Measurements from ENCODE around the gene TMEM253.

The TMEM253 gene

DNA sequence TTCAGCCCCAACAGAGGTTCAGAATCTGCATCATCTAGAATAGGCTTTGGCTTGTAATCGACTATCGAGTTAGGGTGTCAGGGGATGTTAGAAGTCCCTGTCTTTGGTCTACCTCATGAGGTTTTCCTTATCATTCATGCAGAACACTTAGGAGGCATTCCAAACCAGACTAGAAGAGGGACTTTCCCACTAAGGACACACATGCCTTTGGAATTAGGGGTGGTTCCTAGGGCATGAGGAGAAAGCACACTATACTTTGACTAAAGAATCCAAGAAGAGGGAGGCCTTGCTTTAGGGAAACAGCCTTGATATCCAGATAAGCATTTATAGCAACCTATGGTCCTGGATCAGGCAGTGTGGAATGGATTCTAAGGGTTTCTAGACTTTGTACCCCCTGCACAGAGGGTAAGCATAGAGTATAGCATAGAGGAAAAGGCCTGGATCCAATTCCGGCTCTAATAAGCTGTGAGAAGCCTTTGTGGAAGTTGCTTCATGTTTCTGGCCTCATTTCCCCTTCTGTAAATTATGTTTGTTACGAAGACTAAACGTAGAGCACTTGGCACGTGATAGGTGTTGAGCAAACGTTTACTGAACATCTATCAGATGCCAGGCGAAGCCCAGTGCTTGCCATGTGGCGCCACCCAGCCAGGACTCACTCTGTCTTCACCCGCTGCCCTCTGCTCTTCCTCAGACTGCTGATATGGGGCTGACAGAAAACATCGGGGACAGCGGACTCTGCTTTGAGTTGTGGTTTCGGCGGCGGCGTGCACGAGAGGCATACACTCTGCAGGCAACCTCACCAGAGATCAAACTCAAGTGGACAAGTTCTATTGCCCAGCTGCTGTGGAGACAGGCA, 15.6 kb upstream of the TMEM253 start:
- H3K4me3 ChIP-seq (ENCODE audit: low read depth, low read length): no peak overlapping the region
- TF ChIP-seq, protein P1, sequence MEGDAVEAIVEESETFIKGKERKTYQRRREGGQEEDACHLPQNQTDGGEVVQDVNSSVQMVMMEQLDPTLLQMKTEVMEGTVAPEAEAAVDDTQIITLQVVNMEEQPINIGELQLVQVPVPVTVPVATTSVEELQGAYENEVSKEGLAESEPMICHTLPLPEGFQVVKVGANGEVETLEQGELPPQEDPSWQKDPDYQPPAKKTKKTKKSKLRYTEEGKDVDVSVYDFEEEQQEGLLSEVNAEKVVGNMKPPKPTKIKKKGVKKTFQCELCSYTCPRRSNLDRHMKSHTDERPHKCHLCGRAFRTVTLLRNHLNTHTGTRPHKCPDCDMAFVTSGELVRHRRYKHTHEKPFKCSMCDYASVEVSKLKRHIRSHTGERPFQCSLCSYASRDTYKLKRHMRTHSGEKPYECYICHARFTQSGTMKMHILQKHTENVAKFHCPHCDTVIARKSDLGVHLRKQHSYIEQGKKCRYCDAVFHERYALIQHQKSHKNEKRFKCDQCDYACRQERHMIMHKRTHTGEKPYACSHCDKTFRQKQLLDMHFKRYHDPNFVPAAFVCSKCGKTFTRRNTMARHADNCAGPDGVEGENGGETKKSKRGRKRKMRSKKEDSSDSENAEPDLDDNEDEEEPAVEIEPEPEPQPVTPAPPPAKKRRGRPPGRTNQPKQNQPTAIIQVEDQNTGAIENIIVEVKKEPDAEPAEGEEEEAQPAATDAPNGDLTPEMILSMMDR (IDR thresholded peaks at IDR 0.05; ENCODE audit: low read depth, low read length, missing control alignments): no peak
- no peak for DNase-seq (ENCODE audit: low read depth)

DNA sequence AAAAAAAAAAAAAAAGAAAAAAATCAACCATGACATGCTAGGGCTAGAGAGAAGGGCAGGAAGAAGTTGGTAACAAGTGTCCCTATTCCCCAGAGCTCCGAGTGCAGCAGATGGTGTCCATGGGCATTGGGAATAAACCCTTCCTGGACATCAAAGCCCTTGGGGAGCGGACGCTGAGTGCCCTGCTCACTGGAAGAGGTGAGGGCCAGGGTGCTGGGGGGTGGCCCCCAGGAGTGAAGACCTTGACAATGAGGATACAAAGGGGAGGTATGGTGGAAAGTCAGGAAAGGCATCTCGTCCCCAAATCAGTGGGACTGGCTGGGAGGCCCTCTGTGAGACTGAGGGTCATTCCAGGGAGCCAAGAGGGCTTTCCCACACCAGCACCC, 14.0 kb upstream of the TMEM253 start:
- TF ChIP-seq, protein P1 (IDR thresholded peaks at IDR 0.05; ENCODE audit: low read depth, low read length, missing control alignments): no peak
- no peak for DNase-seq (ENCODE audit: low read depth)
- H3K4me3 ChIP-seq (ENCODE audit: low read depth, low read length): no peak overlapping the region

GRCh38 chr14:21087294-21088091, 13.4 kb upstream of the TMEM253 start:
- no peak overlapping the region for H3K4me3 ChIP-seq (ENCODE audit: low read depth, low read length)
- no peak for DNase-seq (ENCODE audit: low read depth)
- TF ChIP-seq, protein P1 (IDR thresholded peaks at IDR 0.05; ENCODE audit: low read depth, low read length, missing control alignments): no peak

DNA sequence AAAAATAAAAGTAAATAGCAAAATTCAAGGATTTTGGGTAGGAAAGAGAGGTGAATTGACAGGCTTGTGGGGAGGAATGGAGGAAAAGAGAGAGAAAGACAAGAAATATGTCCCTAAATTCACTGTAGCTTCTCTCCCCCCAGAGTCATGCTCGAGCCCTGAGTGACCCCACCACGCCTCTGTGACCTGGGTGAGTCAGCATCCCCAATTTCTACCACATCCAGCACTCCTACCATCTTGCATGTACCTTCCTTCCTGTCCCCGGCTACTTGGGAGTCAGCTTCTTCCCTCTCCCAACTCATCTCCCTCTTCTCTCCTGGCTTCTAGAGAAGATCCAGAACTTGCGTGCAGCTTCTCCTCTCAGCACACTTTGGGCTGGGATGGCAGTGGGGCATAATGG, 12.2 kb upstream of the TMEM253 start:
- TF ChIP-seq, protein P1 (IDR thresholded peaks at IDR 0.05; ENCODE audit: low read depth, low read length, missing control alignments): no peak
- H3K4me3 ChIP-seq (ENCODE audit: low read depth, low read length): no peak overlapping the region
- DNase-seq (ENCODE audit: low read depth): no peak

DNA sequence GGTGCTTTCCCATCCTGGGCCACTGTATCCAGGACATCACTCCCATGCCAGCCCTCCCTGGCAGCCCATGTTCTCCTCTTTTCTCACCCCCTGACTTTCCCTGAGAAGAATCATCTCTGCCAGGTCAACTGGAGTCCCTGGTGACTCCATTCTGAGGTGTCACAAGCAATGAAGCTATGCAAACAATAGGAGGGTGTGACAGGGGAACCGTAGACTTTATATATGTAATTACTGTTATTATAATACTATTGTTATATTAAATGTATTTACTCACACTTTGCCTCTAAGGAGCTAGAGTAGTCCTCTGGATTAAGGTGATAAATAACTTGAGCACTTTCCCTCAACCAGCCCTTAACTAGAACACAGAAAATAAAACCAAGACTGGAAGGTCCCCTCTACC, 11.6 kb upstream of the TMEM253 start:
- TF ChIP-seq, protein P1 (IDR thresholded peaks at IDR 0.05; ENCODE audit: low read depth, low read length, missing control alignments): no peak
- no peak overlapping the region for H3K4me3 ChIP-seq (ENCODE audit: low read depth, low read length)
- DNase-seq (ENCODE audit: low read depth): no peak

- no peak overlapping the region for H3K4me3 ChIP-seq (ENCODE audit: low read depth, low read length)
- TF ChIP-seq, protein P1 (IDR thresholded peaks at IDR 0.05; ENCODE audit: low read depth, low read length, missing control alignments): no peak
- no peak for DNase-seq (ENCODE audit: low read depth)
Measured at GRCh38 chr14:21089877-21090193, 11.0 kb upstream of the TMEM253 start.
